NCI-H1092 (cell line): Measurements from ENCODE around the gene PDZD7.

Experiments used
- DNase-seq: peaks from one replicate; lab custom pipeline; 2025; lab: John Stamatoyannopoulos, UW

Gene PDZD7

GRCh38 chr10:101031128-101031795 lies at the start of gene PDZD7, which contains the start of gene SFXN3:
PDZD7 (minus strand) TSS chr10:101031129; CDS start chr10:101030219, 910 bp downstream.
SFXN3 (plus strand) TSS chr10:101031234; CDS start chr10:101034695, 3,461 bp downstream.
- DNase-seq = peak; percentile 86

- DNase-seq = no peak
Measured at GRCh38 chr10:101079874-101080273, 48.9 kb upstream of the PDZD7 start.

- no peak for DNase-seq
Measured at GRCh38 chr10:101076630-101077029, 45.7 kb upstream of the PDZD7 start.

- DNase-seq = no peak
Measured at GRCh38 chr10:101075775-101076174, 44.8 kb upstream of the PDZD7 start.

- DNase-seq = no peak
Measured at GRCh38 chr10:101073631-101074030, 42.7 kb upstream of the PDZD7 start.

- DNase-seq = no peak
Measured at GRCh38 chr10:101072923-101073322, 42.0 kb upstream of the PDZD7 start.

GRCh38 chr10:101071885-101072433 lies 41.0 kb upstream of the PDZD7 start:
- DNase-seq = no peak

- no peak for DNase-seq
Measured at GRCh38 chr10:101071267-101071884, 40.4 kb upstream of the PDZD7 start.

GRCh38 chr10:101070098-101070497 lies 39.2 kb upstream of the PDZD7 start:
- no peak for DNase-seq

- no peak for DNase-seq
Measured at GRCh38 chr10:101069441-101069840, 38.5 kb upstream of the PDZD7 start.

- DNase-seq = peak; percentile 46
Measured at GRCh38 chr10:101067356-101068083, 36.6 kb upstream of the PDZD7 start.

- DNase-seq = no peak
Measured at GRCh38 chr10:101066896-101067355, 36.0 kb upstream of the PDZD7 start.

GRCh38 chr10:101066146-101066895 lies 35.4 kb upstream of the PDZD7 start:
- DNase-seq = no peak

- no peak for DNase-seq
Measured at GRCh38 chr10:101065481-101066145, 34.7 kb upstream of the PDZD7 start.

GRCh38 chr10:101064415-101065030 lies 33.6 kb upstream of the PDZD7 start:
- no peak for DNase-seq

GRCh38 chr10:101063548-101064414 lies 32.9 kb upstream of the PDZD7 start:
- no peak for DNase-seq

- DNase-seq = no peak
Measured at GRCh38 chr10:101063050-101063525, 32.2 kb upstream of the PDZD7 start.

- peak; percentile 42 for DNase-seq
Measured at GRCh38 chr10:101062232-101063049, 31.5 kb upstream of the PDZD7 start.
